ENCODE results near the gene PRDM10.
"Not testable (repeated sequence)": the region's sequence is repeated elsewhere in the genome, so short reads cannot be mapped to it uniquely, and the experiment has no call there.

Gene PRDM10

DNA sequence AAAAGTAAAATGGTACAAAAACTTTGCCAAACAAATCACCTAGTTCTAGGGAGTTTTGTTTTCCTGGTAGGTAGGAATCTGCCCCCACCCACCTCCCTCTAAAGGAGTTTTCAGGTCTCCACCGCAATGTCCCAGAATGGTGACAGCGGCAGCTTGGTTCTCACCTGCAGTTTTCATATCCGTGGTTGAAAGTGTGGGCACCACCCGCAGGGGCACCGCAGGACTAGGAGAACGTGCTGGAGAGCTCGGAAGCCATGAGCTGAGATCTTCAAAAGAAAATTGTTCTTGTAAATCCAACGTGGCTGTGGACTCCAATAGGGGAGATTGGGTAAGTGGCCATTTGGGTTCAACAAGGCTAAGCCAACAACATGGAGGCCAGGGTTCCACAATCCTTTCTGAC, 118.1 kb downstream of the PRDM10 start:
- FAIRE-seq = no peak

DNA sequence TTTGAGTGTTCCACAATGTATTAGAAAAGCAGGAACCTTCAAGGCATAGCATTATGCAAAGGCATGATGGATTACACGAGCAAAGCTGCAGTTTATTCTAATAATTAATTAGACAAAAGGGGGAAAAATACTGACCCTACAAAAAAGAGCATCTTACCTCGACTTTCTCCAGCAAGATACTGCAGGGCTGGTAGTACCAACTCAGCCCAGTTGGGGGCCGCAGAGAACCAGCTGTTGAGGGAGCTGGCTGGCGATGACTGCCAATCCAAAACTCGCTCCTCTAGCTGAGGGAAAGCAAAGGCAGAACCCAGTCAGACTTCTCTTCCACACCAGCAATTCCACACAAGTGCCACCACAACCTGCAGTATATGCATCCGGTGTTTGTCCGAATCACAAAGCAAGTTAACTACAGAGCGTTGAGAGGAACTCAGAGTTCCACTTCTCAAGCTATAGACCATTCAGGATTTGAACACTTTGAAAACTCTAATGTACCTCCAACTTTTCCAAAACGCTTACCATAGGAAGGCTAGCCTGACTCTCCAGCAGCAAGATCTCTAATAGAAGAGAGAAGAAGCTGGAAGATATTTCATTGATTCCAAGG, 121.0 kb downstream of the PRDM10 start:
- FAIRE-seq = no peak

GRCh38 chr11:129880311-129880710, 122.3 kb downstream of the PRDM10 start:
- FAIRE-seq = no peak

DNA sequence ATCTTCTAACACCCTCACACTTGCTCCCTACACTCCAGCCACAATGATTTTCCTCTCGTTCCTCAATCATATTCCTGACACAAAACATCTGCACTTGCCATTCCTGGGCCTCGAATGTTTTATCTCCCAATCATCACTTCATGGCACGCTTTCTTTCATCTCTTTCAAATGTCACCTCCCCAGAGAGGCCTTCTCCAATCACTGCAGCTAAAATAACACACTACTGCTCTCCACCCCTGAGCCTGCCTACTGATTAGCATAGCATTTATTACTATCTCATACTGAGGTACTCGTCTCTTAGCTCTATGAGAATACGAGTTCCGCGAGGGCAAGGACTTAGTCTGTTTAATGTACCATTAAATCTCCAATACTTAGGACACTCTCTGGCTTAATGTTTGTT, 130.7 kb downstream of the PRDM10 start:
- no peak for FAIRE-seq

DNA sequence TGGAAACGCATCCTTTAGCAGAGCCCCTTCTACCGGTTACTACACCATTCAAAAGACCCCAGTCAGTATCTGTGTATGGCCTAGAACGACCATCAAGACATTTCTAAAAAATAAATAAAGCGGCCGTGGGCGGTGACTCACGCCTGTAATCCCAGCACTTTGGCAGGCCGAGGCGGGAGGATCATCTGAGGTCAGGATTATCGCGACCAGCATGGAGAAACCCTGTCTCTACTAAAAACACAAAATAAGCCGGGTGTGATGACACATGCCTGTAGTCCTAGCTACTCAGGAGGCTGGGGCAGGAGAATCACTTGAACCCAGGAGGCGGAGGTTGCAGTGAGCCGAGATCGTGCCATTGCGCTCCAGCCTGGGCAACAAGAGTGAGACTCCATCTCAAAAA, 134.0 kb downstream of the PRDM10 start:
- FAIRE-seq = not testable (repeated sequence)

DNA sequence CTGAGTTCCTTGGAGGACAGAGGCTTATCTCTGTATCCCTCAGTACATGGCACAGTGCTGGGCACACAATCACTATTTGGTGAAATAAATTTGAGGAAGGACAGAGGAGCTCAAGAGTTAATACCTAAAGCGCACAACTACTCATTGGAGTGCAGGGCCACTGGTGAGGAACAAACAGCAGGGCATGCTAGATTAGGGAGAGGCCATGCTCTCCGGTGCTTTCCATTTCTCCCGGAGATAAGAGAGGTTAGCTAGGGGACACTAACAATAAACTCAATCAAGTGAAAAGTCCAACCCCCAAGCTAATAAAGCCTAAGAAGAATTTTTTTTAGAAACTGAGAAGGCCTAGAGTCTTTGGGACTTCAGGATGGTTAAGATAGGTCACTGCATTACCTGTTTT, 136.3 kb downstream of the PRDM10 start:
- no peak for FAIRE-seq

GRCh38 chr11:129865701-129866100, 136.9 kb downstream of the PRDM10 start:
- FAIRE-seq = no peak

DNA sequence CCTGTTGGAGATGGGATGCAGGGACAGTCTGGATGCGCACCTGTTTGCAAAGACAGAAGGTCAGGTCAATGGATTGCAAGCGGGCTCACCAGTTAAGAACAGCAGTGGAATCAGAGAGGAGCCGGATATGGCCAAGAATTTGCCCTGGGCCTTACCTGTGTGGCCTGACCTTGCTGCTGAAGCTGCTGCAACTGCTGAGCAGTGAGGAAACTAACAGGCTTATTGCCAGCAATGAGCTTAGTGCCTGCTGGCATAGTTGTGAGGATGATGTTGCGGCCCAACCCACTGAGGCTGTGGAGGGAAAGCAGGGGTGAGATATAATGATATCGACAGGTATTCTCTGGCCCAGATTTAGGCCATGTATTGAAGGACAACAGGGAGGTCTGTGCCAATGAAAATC, 137.8 kb downstream of the PRDM10 start:
- FAIRE-seq = no peak

- FAIRE-seq = no peak
These were observed 140.7 kb downstream of the PRDM10 start for GRCh38 chr11:129861702-129862522.

GRCh38 chr11:129856036-129856435, 146.6 kb downstream of the PRDM10 start:
- FAIRE-seq = no peak

GRCh38 chr11:129855086-129855485, 147.5 kb downstream of the PRDM10 start:
- FAIRE-seq = no peak

- no peak for FAIRE-seq
These were observed 148.3 kb downstream of the PRDM10 start for GRCh38 chr11:129854232-129854805.

GRCh38 chr11:129853518-129854231, 149.0 kb downstream of the PRDM10 start:
- FAIRE-seq = no peak

- no peak for FAIRE-seq
These were observed 150.4 kb downstream of the PRDM10 start for GRCh38 chr11:129852125-129852740.
